Central memory CD4-positive, alpha-beta T cell (primary cell): ENCODE results near the gene GPATCH8.

Experiments
- DNase-seq: peaks from one replicate; pipeline ENCODE4 v3.0.0; 2022

The GPATCH8 gene

GRCh38 chr17:44448412-44448811, 54.8 kb downstream of the GPATCH8 start:
- no peak for DNase-seq

- DNase-seq: no peak
Measured at GRCh38 chr17:44444735-44445105, 58.5 kb downstream of the GPATCH8 start.

- no peak for DNase-seq
Measured at GRCh38 chr17:44442806-44443205, 60.4 kb downstream of the GPATCH8 start.

- DNase-seq: no peak
Measured at GRCh38 chr17:44439168-44439567, 64.0 kb downstream of the GPATCH8 start.

- DNase-seq: no peak
Measured at GRCh38 chr17:44438636-44439035, 64.6 kb downstream of the GPATCH8 start.

GRCh38 chr17:44436336-44436735, 66.9 kb downstream of the GPATCH8 start:
- no peak for DNase-seq

- DNase-seq: no peak
Measured at GRCh38 chr17:44432254-44433157, 70.7 kb downstream of the GPATCH8 start.

GRCh38 chr17:44424828-44425461, 78.3 kb downstream of the GPATCH8 start:
- no peak for DNase-seq

- DNase-seq: no peak
Measured at GRCh38 chr17:44417553-44417952, 85.7 kb downstream of the GPATCH8 start.

GRCh38 chr17:44416558-44417289, 86.5 kb downstream of the GPATCH8 start:
- no peak for DNase-seq

GRCh38 chr17:44414394-44415155, 88.6 kb downstream of the GPATCH8 start:
- no peak for DNase-seq

GRCh38 chr17:44409309-44410028, 93.7 kb downstream of the GPATCH8 start:
- DNase-seq: no peak

GRCh38 chr17:44408786-44409185, 94.4 kb downstream of the GPATCH8 start:
- no peak for DNase-seq

GRCh38 chr17:44402564-44403172, 100.5 kb downstream of the GPATCH8 start:
- DNase-seq: no peak

GRCh38 chr17:44400226-44400847, 102.9 kb downstream of the GPATCH8 start:
- DNase-seq: no peak

- no peak for DNase-seq
Measured at GRCh38 chr17:44398692-44399691, 104.2 kb downstream of the GPATCH8 start.

- DNase-seq: no peak
Measured at GRCh38 chr17:44397479-44398440, 105.4 kb downstream of the GPATCH8 start.

- no peak for DNase-seq
Measured at GRCh38 chr17:44396946-44397345, 106.3 kb downstream of the GPATCH8 start.

- DNase-seq: no peak
Measured at GRCh38 chr17:44394833-44395232, 108.4 kb downstream of the GPATCH8 start.
